Measurements from ENCODE around the gene ERCC6.

GRCh38 chr10:49542353-49542752 is 3.4 kb upstream of the ERCC6 start:
- TF ChIP-seq CTCF (IDR thresholded peaks at IDR 0.05) (no peak), POLR2A (IDR thresholded peaks at IDR 0.05) (no peak)

Data from Peyer's patch (tissue), 4 donors.